HG02798 (cell line): ENCODE results near the gene IYD.
"Not testable (repeated sequence)": the region's sequence is repeated elsewhere in the genome, so short reads cannot be mapped to it uniquely, and the experiment has no call there.

Experiments
- ATAC-seq: cut with Tn5 transposase; IDR thresholded peaks from one replicate; pipeline ENCODE4 v1.9.1; 2021; ENCODE audit warnings: mild to moderate bottlenecking; ENCODE audit not compliant: unreplicated experiment, poor library complexity

The IYD gene

GRCh38 chr6:150349546-150349945 is 19.3 kb upstream of the IYD start:
- no peak for ATAC-seq

DNA sequence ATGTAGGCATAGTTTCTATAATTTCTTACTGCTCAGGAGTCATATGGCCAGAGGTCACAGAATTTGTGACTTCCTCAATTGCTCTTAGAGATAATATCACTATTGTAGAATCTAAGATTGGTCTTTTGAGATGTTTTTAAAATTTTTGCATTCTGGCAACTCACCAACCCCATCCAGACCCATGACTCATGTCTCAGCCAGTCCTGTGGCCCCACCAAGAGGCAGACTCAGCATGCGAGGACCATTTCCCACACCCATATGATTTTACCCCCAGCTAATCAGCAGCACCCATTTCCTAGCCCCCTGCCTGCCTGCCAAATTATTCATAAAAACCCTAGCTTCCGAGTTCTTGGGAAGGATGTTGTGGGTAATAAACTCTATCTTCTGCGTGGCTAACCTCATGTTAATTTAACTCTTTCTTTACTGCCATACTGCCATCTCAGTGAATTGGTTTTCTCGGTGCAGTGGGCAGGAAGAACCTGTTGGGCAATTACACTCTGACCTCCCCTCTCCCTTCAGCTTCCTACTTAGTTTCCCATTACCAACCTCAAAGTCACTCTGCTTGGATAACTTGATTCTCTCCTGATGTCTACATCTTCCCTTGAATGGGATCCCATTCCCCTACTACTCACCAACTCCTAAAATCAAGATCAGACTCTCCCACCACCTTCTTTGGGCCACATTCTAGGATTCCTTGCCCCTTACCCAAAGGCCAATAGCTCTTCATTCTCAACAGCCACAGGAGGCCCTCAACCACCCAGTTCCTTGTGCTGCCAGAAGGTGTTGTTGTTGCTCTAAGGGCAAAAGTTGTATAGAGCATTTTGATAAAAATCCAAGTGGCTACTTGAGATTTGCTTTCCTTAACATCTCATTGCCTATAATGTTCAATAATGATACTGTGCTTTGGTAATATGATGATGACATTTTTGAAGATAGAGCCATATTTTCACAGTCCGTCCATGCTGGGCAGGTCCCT is 16.2 kb upstream of the IYD start:
- ATAC-seq = no peak

DNA sequence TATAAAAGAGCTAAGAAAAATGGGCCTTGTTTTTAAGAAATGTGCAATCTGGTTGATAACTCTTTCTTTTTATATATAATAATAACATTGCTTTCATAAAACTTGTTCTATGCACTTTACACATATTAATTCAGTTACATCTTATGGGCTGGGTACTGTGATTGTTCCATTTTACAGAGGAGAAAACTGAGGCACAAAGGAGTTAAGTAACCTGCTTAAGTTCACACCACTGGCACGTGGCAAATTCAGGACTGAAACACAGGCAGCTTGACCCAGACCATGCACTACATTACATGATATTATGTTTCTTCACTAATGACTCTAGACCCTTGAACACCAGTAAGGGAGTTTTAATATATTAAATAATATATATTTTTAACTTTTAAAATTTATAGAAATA is 15.4 kb upstream of the IYD start:
- ATAC-seq = no peak

DNA sequence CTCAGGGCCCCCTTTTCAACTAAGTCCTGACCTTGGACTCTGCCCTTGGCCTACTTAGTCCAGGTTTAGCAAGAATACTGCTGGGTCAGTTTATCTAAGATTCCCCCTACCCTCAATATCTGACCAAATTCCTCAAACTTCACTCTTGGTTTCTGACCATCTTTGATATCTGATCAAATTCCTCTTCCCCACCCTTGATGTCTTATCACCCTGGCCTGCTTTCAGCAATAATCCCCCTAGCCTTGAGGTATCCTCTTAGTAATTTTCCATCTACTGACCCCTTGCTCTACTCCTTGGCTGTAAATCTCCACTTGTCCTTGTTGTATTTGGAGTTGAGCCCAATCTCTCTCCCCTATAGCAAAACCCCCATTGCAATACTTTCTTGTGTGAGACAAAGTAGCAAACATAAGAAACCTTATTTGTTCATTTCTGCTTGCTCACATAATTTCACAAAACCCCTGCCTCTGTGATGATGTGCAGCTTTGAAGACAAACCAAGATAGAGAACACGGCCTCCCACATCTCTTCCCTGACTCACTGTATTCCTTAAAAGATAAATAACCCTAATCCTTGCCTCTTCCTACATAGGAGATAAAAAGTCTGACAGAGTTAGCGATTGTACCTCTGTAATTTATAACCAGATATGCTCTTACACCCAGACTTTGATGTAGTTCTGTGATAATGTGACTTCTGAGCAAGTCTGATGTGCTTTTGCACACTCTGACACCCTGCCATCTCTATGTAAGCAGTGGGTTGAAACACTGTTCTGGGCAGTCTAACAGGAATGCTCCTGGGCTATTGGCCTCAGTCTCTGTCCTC is 13.8 kb upstream of the IYD start:
- ATAC-seq = no peak

DNA sequence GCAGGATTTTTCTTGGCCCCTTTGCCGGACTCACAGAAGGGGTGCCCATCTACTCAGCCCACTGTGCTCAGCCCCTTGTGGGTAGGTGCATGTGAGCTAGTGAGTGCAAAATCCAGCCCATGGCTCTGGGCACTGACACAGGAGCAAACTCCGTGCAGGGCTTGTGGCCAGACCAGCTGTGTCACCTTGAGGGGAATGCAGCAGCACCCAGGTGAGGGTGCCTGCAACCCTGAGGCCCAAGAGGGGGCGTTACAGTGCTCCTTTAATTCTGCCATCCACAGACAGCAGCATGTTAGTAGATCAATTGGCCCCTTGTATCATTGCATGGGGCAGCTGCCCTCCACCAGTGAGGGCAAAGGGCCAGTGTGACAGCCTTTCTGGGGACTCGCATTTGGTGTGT is 12.9 kb upstream of the IYD start:
- ATAC-seq = no peak

GRCh38 chr6:150361876-150362275 is 6.9 kb upstream of the IYD start:
- ATAC-seq = no peak

DNA sequence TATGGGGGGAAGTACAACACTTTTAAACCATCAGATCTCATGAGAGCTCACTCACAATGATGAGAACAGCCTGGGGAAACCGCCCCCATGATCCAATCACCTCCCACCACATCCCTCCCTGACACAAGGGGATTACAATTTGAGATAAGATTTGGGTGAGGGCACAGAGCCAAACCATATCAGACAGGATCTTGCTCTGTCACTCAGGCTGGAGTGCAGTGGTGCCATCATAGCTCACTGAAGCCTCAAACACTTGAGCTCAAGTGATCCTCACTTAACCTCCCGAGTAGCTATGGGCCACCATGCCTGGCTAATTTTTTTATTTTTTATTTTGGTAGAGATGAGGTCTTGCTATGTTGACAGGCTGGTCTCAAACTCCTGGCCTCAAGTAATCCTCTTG is 5.1 kb upstream of the IYD start:
- ATAC-seq = no peak

DNA sequence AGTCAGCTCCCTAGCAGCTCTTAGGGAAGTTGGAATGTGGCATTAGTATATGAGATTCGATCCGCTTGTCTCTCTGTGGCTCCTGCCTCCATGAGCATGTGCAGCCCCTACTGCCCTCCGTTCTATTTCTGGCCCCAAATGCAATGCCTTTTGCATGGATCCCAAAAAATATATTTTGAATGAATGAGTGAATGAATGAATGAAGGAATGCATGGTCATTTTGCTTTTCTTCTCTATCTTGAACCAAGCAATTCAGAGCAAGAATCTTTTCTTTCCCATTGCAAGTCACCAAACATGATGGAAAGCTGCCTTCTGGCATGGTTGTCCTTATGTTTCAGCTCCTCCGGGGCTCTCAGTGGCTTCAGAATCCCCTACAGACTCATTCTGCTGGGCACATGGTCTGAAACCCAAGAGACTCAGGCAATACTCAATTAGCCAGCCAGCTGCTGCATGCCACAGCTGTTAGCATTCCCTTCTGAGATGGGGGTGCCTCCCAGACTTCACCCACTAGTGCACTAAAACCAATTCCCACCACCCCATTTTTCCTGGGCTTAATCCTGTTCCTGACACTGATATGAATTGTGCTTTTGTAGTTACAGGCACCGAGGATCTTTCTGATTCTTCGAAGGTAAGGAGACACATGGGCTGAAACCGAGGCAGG is 2.6 kb upstream of the IYD start:
- no peak for ATAC-seq

DNA sequence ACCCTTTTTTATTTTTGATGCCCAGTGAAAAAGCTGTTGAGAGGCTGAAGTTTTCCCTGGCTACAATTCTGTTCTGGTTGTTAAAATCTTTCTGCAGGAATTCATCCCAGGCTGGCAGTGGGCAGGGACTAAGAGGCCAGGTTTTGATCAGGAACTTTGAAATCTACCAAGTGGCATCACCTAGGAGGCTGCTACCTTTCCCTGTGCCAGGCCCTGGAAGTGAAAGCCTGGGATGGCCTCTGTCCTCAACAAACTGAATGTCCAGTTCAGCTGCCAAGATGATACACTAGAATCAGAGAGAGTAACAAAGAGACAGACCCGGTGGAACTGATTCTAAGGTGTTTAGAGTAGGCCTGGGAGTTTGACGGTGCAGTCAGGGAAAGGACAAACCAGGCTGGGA is 596 bp downstream of the IYD start:
- ATAC-seq = no peak

DNA sequence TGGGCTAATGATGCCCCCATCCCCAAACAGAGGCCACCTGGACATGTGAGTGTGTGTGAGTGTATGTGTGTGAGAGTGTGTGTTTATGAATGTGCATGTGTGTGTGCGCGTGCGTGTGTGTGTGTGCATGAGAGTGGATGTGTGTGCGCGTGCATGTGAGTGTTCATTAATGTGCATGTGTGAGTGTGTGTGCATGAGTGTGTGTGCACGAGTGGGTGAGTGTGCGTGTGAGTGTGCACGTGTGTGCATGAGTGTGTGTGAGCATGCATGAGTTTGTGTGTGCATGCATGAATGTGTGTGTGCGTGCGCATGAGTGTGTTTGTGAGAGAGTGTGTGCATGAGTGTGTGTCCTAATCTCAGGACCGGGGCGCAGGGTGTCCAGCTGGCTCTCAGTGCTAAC is 1.3 kb downstream of the IYD start:
- ATAC-seq = no peak

DNA sequence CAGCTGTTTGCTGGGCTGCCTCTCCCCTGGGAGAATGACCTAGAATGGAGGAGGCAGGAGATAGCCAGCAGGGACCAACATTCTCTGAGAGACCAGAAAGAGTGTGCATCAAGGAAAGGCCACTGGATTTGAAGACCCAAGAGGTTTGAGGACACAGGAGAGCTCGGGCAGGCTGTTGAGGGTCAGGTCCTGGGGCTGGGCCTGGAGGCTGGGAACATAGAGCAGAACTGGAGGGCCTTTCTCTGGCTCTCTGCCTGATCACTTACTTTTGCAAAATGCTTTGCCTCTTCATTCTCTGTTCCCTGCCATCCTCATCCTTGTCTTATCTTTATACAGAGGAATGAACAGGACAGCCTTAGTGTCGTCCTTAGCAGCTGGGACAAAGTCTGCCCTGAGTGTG is 2.5 kb downstream of the IYD start:
- ATAC-seq = no peak

DNA sequence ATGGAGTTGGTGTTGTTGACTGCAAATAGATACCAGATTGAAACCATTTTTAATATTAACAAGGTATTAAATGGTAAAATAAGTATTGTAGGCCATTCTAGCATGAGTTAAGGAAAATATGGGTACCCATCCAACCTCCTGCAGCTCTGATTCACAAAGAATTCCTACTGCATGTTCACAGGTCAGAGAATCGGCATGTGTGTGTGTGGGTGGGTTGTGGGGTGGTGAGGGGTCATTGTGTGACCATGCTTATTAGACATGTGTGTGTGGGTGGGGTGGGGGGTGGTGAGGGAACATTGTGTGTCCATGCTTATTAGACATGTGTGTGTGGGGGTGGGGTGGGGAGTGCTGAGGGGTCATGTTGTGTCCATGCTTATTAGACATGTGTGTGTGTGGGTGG is 3.2 kb downstream of the IYD start:
- no peak for ATAC-seq

GRCh38 chr6:150373260-150373701 is 4.5 kb downstream of the IYD start:
- ATAC-seq = no peak

DNA sequence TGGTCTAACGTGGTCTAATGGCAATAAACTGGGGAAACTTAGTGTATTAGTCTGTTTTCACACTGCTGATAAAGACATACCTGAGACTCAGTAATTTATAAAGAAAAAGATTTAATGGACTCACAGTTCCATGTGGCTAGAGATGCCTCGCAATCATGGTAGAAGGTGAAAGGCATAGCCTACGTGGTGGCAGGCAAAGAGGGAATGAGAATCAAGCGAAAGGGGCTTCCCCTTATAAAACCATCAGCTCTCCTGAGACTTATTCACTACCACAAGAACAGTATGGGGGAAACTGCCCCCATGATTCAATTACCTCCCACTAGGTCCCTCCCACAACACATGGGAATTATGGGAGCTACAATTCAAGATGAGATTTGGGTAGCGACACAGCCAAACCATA is 5.5 kb downstream of the IYD start:
- ATAC-seq = not testable (repeated sequence)

- no peak for ATAC-seq
These were observed 8.5 kb downstream of the IYD start for GRCh38 chr6:150377211-150377781.

GRCh38 chr6:150380256-150380655 is 11.4 kb downstream of the IYD start:
- ATAC-seq = no peak

- no peak for ATAC-seq
These were observed 13.4 kb downstream of the IYD start for GRCh38 chr6:150382171-150382570.

GRCh38 chr6:150391414-150391813 is 22.6 kb downstream of the IYD start:
- ATAC-seq = no peak

DNA sequence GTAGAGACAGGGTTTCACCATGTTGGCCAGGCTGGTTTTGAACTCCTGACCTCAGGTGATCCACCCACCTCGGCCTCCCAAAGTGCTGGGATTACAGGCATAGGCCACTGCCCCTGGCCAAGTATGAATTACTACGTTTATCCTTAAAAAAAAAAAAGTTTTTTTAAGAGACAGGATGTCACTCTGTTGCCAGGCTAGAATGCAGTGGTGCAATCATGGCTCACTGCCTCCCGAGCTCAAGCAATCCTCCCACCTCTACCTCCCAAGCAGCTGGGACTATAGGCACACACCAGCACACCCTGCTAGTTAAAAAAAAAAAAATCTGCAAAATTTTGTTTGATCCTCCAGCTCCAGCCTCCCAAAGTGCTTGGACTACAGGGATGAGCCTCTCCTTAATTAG is 23.1 kb downstream of the IYD start:
- ATAC-seq = no peak

- no peak for ATAC-seq
These were observed 23.8 kb downstream of the IYD start for GRCh38 chr6:150392452-150393220.
